GM12878 (cell line): Measurements from ENCODE around the gene POLN. TPM values are rescaled to one million over a fixed set of nuclear protein-coding genes. Genes with fewer than 3 reads are reported as not detected.

Experiments
- ATAC-seq: fragments of 200-7000 bp; cut with Tn5 transposase; 3 replicates; pipeline ENCODE4 v1.9.1; 2020; ENCODE audit warnings: mild to moderate bottlenecking, moderate library complexity
- BruUV-seq: library from RNA; stranded (reverse); fragments of 400-500 nt; replicated peaks from 2 replicates; lab custom pipeline; 2021; lab: Mats Ljungman, UMichigan
- CTCF ChIA-PET: fragments of 300-600 bp; sonication (Branson Sonifier 250); formaldehyde crosslinking; extraction: SDS; loops from one replicate; lab custom pipeline; 2021; ENCODE audit warnings: inconsistent platforms; lab: Yijun Ruan, JAX
- POLR2A ChIA-PET: fragments of 350-600 bp; formaldehyde crosslinking; extraction: SDS; loops from one replicate; lab custom pipeline; 2021; ENCODE audit warnings: inconsistent platforms; lab: Charles Lee
- RAD21 ChIA-PET: fragments of 300-600 bp; sonication (Branson Sonifier 250); formaldehyde crosslinking; loops from one replicate; lab custom pipeline; 2023; ENCODE audit warnings: antibody characterized with exemption; ENCODE audit not compliant: unreplicated experiment; lab: Charles Lee
- SMC1A ChIA-PET: fragments of 300-600 bp; sonication (Branson Sonifier 250); formaldehyde crosslinking; loops from one replicate; lab custom pipeline; 2023; ENCODE audit not compliant: unreplicated experiment, uncharacterized antibody; lab: Charles Lee
- DNase-seq: peaks from one replicate; pipeline ENCODE4 v3.0.0-alpha.2; 2011; ENCODE audit warnings: low read depth, low spot score
- FAIRE-seq: peaks from 3 replicates; lab custom pipeline; 2011; peaks lifted over from hg19 to GRCh38; lab: Jason Lieb, UNC
- H2AFZ ChIP-seq: 2 replicates; pipeline ENCODE4 v1.6.0; 2011; ENCODE audit warnings: low read depth, low read length, control low read depth; ENCODE audit not compliant: control insufficient read depth
- H3K27ac ChIP-seq: 2 replicates; pipeline ENCODE4 v1.5.1; 2011; ENCODE audit warnings: control low read depth; ENCODE audit not compliant: control insufficient read depth, insufficient read depth
- H3K27me3 ChIP-seq, 2 experiments: replicated peaks in 1 of 2; 2 replicates each; pipeline versions ENCODE4 v1.6.0 to v1.6.1; 2011; ENCODE audit warnings: low read length in 1 of 2; ENCODE audit not compliant: control insufficient read depth in 2 of 2, insufficient read depth in 2 of 2
- H3K36me3 ChIP-seq, 2 experiments: 2 replicates each; pipeline ENCODE4 v1.5.1; 2011; ENCODE audit warnings: low read length in 1 of 2; ENCODE audit not compliant: control insufficient read depth in 2 of 2, insufficient read depth in 2 of 2
- H3K4me1 ChIP-seq: 2 replicates; pipeline ENCODE4 v1.6.1; 2011; ENCODE audit warnings: mild to moderate bottlenecking, low read length, moderate library complexity, mixed read lengths; ENCODE audit not compliant: control insufficient read depth, insufficient read depth
- H3K4me2 ChIP-seq: 2 replicates; pipeline ENCODE4 v1.6.0; 2011; ENCODE audit warnings: control low read depth; ENCODE audit not compliant: control insufficient read depth, insufficient read depth
- H3K4me3 ChIP-seq: fragments of 200-600 bp; sonication (generic); 2 replicates; pipeline ENCODE4 v1.5.1; 2016
- H3K79me2 ChIP-seq: 2 replicates; pipeline ENCODE4 v1.6.0; 2011; ENCODE audit warnings: low read length; ENCODE audit not compliant: control insufficient read depth, insufficient read depth
- H3K9ac ChIP-seq: 2 replicates; pipeline ENCODE4 v1.8.0; 2011; ENCODE audit warnings: low read length, control low read depth, mixed read lengths; ENCODE audit not compliant: control insufficient read depth, insufficient read depth
- H3K9me3 ChIP-seq: replicated peaks from 3 replicates; pipeline ENCODE4 v1.5.1; 2011; ENCODE audit warnings: mild to moderate bottlenecking, low read length; ENCODE audit not compliant: control insufficient read depth, insufficient read depth
- H4K20me1 ChIP-seq: 2 replicates; pipeline ENCODE4 v1.6.0; 2011; ENCODE audit not compliant: control insufficient read depth, insufficient read depth
- FOXK2 ChIP-seq: fragments of 450-650 bp; IDR thresholded peaks from 2 replicates; pipeline ENCODE4 v1.6.1; 2017; ENCODE audit warnings: mild to moderate bottlenecking, moderate library complexity
- GATAD2B ChIP-seq: fragments of 450-650 bp; conservative IDR thresholded peaks from 2 replicates; pipeline ENCODE4 v1.6.1; 2017; ENCODE audit warnings: low read depth, mild to moderate bottlenecking, moderate library complexity
- MYC ChIP-seq: IDR thresholded peaks from 2 replicates; pipeline ENCODE4 v1.6.1; 2011; ENCODE audit warnings: mild to moderate bottlenecking, low read length, moderate library complexity, inconsistent platforms; ENCODE audit not compliant: insufficient read depth, insufficient replicate concordance, insufficient read length, severe bottlenecking
- NR2C1 ChIP-seq: fragments of 450-650 bp; IDR thresholded peaks from 2 replicates; pipeline ENCODE4 v1.6.1; 2017; ENCODE audit warnings: antibody characterized with exemption, mild to moderate bottlenecking, moderate library complexity
- RAD21 ChIP-seq: IDR thresholded peaks from 2 replicates; pipeline ENCODE4 v1.6.1; 2011; ENCODE audit warnings: mild to moderate bottlenecking, low read depth, low read length, moderate library complexity; ENCODE audit not compliant: insufficient read depth
- RB1 ChIP-seq: fragments of 450-650 bp; formaldehyde crosslinking; IDR thresholded peaks from 2 replicates; pipeline ENCODE4 v1.6.1; 2017; ENCODE audit warnings: mild to moderate bottlenecking, borderline replicate concordance
- SREBF2 ChIP-seq: IDR thresholded peaks from 2 replicates; pipeline ENCODE4 v1.6.1; 2012; ENCODE audit warnings: mild to moderate bottlenecking, low read length
- ZNF384 ChIP-seq: IDR thresholded peaks from 2 replicates; pipeline ENCODE4 v1.6.1; 2012; ENCODE audit warnings: low read depth, mild to moderate bottlenecking, low read length, improper control_type of control experiment, borderline replicate concordance
- WGBS: methylation state at CpG from one replicate; pipeline ENCODE4 v1.1.6; 2016; ENCODE audit warnings: low lambda C conversion rate; ENCODE audit not compliant: insufficient replicate concordance, insufficient coverage; ENCODE audit errors: missing lambda C conversion rate; 5-methylcytosine and 5-hydroxymethylcytosine counted together
- in situ Hi-C: fragments of 300-500 bp; cut with MboI; formaldehyde crosslinking; loops from 9 replicates; pipeline ENCODE4 v1.14.3; 2018; ENCODE audit warnings: mixed read lengths
- intact Hi-C: fragments of 100-400 bp; cut with micrococcal nuclease; formaldehyde crosslinking; loops from one replicate; pipeline ENCODE4 v1.14.2; 2022; ENCODE audit not compliant: unreplicated experiment
- polyA plus RNA-seq, 11 experiments: library from polyadenylated mRNA; depleted of rRNA in 4 of 11; unstranded in 6 of 11; stranded (reverse) in 5 of 11; fragments of >200 nt; fragmentation: Nextera tagmentation in 4 of 11; fragmentation: Illumina TruSeq in 1 of 11; extraction: Ambion mirVana in 4 of 11; extraction: Trizol in 1 of 11; gene quantifications; 1 replicate in 1 of 11; 2 replicates in 10 of 11; pipeline versions ENCODE4 v1.2.1 to v1.2.3, GENCODE V29; 2011 to 2016; ENCODE audit warnings: inconsistent platforms in 2 of 11, missing spikeins in 2 of 11, low read depth in 1 of 11
- total RNA-seq, 4 experiments: library from RNA; depleted of rRNA in 3 of 4; stranded (reverse); fragments of >200 nt in 3 of 4; fragmentation: Illumina TruSeq in 1 of 4; extraction: Trizol in 1 of 4; gene quantifications; 2 replicates each; pipeline versions ENCODE4 v1.2.1 to v1.2.3, GENCODE V29; 2013 to 2021
- TF ChIP-seq, protein P1 (sequence below): IDR thresholded peaks from 2 replicates; pipeline ENCODE4 v1.6.1; 2012; ENCODE audit warnings: low read depth, low read length, improper control_type of control experiment
- TF ChIP-seq, protein P2 (sequence below): IDR thresholded peaks from 2 replicates; pipeline ENCODE4 v1.6.1; 2011; ENCODE audit warnings: low read depth, low read length, improper control_type of control experiment, borderline replicate concordance
- TF ChIP-seq, protein P3 (sequence below): IDR thresholded peaks from 2 replicates; pipeline ENCODE4 v1.6.1; 2012; ENCODE audit warnings: low read length, inconsistent platforms

The POLN gene
- total and polyA plus RNA-seq, 10 of the 15 experiments (the other 5 are each of a cell fraction or from before 2014, with no cell fraction given), result 0.09 to 2.0 (median 0.95) TPM; not detected in 1

DNA sequence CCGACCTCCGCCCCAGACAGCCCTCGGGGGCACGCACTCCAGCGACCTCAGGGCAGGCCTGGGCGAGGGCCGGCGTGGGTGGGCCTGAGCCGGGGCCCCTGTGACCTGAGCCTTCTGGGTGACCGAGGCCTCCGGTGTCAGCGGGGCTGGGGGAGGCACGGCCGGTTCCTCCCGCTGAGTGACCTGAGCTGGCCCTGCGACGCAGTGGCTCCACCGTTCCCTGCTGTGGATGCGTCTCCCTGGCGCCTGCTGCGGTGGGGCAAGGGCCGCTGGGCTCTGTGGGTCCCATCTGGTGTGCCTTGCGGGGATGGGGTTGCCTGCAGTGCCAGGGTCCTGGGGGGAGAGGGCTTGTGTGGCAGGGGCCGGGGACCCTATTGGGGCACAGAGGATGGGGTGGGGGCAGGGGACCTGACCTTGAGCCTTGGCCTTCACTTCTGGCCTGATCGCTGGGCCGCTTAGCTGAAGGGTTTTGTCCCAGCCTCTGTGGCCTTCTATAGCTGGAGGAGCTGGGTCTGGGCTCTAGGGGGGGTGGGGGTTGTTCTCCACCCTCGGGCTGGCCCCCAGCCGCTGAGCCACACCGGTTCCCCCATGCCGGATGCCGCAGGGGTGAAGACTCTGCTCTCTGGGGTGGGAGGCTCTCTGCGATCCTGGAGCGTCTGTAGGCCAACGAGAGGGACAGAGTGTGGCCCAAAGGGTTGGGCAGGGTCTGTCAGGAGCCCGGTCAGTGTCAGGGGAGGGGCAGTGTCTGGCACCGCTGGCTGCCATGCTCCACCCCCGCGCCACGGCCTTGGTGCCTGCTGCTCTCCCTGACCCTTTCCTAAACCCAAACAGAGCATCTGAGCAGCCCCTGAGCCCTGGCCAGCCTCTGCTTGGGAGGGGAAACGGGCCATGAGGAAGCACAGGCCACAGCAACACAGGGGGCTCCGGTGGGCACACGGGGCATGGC lies 180.5 kb downstream of the POLN start:
- H3K9ac ChIP-seq, result no peak overlapping the region
- intact Hi-C loops, result no loop called here
- no peak for DNase-seq
- H3K9me3 ChIP-seq, result no peaks in the 10 kb centered on the region
- no peaks in the 10 kb centered on the region for H3K79me2 ChIP-seq
- H3K36me3 ChIP-seq, result no peaks in the 10 kb centered on the region
- H2AFZ ChIP-seq, result no peak overlapping the region
- no peaks in the 10 kb centered on the region for H4K20me1 ChIP-seq
- BruUV-seq, result no TSS peak
- H3K4me1 ChIP-seq, result no peaks in the 10 kb centered on the region
- in situ Hi-C loops, result no loop called here
- H3K27me3 ChIP-seq, result peaks cover 2 to 3% of the 10 kb centered on the region in 2 experiments; a peak in 3 of 4 replicates
- ChIA-PET POLR2A (interaction anchor here (0.6 kb wide), 2 partner anchors 113 to 1813 kb away, joined by 3 to 4 read pairs; no protein-coding TSS in a partner anchor), SMC1A (no interaction called here), RAD21 (no interaction called here), CTCF (no interaction called here)
- no peak for TF ChIP-seq ZNF384
- no peak for TF ChIP-seq MYC
- no peak for TF ChIP-seq RB1
- no peak overlapping the region for H3K27ac ChIP-seq
- 62% methylated on average over 26 of the region's 42 CpGs for WGBS
- FAIRE-seq, result no peak
- H3K4me2 ChIP-seq, result no peak overlapping the region
- ATAC-seq, result no peak
- no peak overlapping the region for H3K4me3 ChIP-seq

DNA sequence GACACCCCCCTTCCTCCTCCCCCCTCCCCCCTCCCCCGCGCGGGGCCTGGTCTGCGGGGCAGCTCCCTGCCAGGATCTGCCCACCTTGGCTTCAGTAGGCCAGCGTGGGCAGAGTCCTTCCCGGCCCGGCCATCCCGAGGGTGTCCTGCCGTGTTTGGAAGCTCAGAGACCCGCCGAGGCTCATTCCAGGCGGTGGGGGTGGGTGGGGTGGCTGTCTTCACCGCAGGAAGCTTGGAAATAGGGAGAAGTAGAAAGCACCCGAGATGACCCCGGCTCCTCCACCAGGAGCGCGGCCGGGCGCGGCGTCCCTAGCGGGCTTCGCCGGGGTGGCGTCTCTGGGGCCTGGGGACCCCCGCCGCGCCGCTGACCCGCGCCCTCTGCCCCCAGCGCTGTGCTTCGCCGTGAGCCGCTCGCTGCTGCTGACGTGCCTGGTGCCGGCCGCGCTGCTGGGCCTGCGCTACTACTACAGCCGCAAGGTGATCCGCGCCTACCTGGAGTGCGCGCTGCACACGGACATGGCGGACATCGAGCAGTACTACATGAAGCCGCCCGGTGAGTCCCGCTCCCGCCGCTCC lies 181.2 kb downstream of the POLN start:
- intact Hi-C loops (no loop called here), in situ Hi-C loops (no loop called here)
- Histone ChIP-seq H3K9ac (no peak overlapping the region), H3K79me2 (no peaks in the 10 kb centered on the region), H2AFZ (no peak overlapping the region), H3K4me1 (no peaks in the 10 kb centered on the region), H3K4me2 (no peak overlapping the region), H3K36me3 (no peaks in the 10 kb centered on the region), H4K20me1 (no peaks in the 10 kb centered on the region), H3K4me3 (no peak overlapping the region), H3K27me3 (peaks cover 2 to 3% of the 10 kb centered on the region in 2 experiments; a peak in 3 of 4 replicates), H3K27ac (no peak overlapping the region), H3K9me3 (no peaks in the 10 kb centered on the region)
- ATAC-seq, result no peak
- no peak for DNase-seq
- CTCF ChIA-PET, result no interaction called here
- RAD21 ChIA-PET, result no interaction called here
- FAIRE-seq, result no peak
- 74% methylated on average over 27 of the region's 54 CpGs for WGBS
- SMC1A ChIA-PET, result no interaction called here
- no TSS peak for BruUV-seq
- POLR2A ChIA-PET, result interaction anchor here (0.6 to 0.7 kb wide), 2 partner anchors 180 to 433 kb away, joined by 4 to 5 read pairs; no protein-coding TSS in a partner anchor
- TF ChIP-seq, protein P1, sequence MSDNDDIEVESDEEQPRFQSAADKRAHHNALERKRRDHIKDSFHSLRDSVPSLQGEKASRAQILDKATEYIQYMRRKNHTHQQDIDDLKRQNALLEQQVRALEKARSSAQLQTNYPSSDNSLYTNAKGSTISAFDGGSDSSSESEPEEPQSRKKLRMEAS, result no peak
- TF ChIP-seq SREBF2 (no peak), RAD21 (no peak), FOXK2 (no peak), GATAD2B (no peak), NR2C1 (no peak)
- TF ChIP-seq, protein P2, sequence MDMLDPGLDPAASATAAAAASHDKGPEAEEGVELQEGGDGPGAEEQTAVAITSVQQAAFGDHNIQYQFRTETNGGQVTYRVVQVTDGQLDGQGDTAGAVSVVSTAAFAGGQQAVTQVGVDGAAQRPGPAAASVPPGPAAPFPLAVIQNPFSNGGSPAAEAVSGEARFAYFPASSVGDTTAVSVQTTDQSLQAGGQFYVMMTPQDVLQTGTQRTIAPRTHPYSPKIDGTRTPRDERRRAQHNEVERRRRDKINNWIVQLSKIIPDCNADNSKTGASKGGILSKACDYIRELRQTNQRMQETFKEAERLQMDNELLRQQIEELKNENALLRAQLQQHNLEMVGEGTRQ, result no peak
- TF ChIP-seq, protein P3, sequence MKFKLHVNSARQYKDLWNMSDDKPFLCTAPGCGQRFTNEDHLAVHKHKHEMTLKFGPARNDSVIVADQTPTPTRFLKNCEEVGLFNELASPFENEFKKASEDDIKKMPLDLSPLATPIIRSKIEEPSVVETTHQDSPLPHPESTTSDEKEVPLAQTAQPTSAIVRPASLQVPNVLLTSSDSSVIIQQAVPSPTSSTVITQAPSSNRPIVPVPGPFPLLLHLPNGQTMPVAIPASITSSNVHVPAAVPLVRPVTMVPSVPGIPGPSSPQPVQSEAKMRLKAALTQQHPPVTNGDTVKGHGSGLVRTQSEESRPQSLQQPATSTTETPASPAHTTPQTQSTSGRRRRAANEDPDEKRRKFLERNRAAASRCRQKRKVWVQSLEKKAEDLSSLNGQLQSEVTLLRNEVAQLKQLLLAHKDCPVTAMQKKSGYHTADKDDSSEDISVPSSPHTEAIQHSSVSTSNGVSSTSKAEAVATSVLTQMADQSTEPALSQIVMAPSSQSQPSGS, result no peak
